HG02798 (cell line): ENCODE measurements around the gene FAP.

Experiments used
- ATAC-seq: cut with Tn5 transposase; IDR thresholded peaks from one replicate; pipeline ENCODE4 v1.9.1; 2021; ENCODE audit warnings: mild to moderate bottlenecking; ENCODE audit not compliant: unreplicated experiment, poor library complexity

The FAP gene

GRCh38 chr2:162148956-162149355, 94.3 kb downstream of the FAP start:
- ATAC-seq: no peak

- ATAC-seq: no peak
Measured at GRCh38 chr2:162143969-162144368, 99.3 kb downstream of the FAP start.

- ATAC-seq: no peak
Measured at GRCh38 chr2:162138310-162138709, 104.9 kb downstream of the FAP start.

GRCh38 chr2:162127422-162127821, 115.8 kb downstream of the FAP start:
- no peak for ATAC-seq

- ATAC-seq: no peak
Measured at GRCh38 chr2:162126527-162126926, 116.7 kb downstream of the FAP start.

GRCh38 chr2:162126111-162126519, 117.1 kb downstream of the FAP start:
- peak; percentile 78 for ATAC-seq

- ATAC-seq: no peak
Measured at GRCh38 chr2:162125138-162125537, 118.1 kb downstream of the FAP start.

GRCh38 chr2:162123806-162124758, 119.2 kb downstream of the FAP start:
- ATAC-seq: no peak
